ENCODE measurements around the gene COX6B2. TPM values are rescaled to one million over a fixed set of nuclear protein-coding genes. Genes with fewer than 3 reads are reported as not detected.

Gene COX6B2
- polyA plus RNA-seq, 3 donors from 2014 or later: 0.16 TPM; not detected in 2

- Mint-ChIP-seq H3K36me3 (no peaks in the 10 kb centered on the region), H3K4me1 (peaks cover 11 to 12% of the 10 kb centered on the region in 2 donors)
Measured at GRCh38 chr19:55348317-55349034, 6.0 kb downstream of the COX6B2 start.

GRCh38 chr19:55347442-55348009, 7.0 kb downstream of the COX6B2 start:
- peaks cover 2 to 3% of the 10 kb centered on the region in 2 donors for H3K4me1 Mint-ChIP-seq
- peaks cover 2 to 12% (median 4%) of the 10 kb centered on the region in 3 donors for H3K27me3 Mint-ChIP-seq (ENCODE audit: low read depth in 3 of 3)
- H3K9me3 Mint-ChIP-seq: no peaks in the 10 kb centered on the region
- no peak for DNase-seq
- no peaks in the 10 kb centered on the region for H3K36me3 Mint-ChIP-seq
- H3K4me3 Mint-ChIP-seq: no peak overlapping the region
- H3K27ac Mint-ChIP-seq: no peak overlapping the region

More at GRCh38 chr19:55348317-55349034, 6.0 kb downstream of the COX6B2 start:
- Mint-ChIP-seq H3K9me3 (no peaks in the 10 kb centered on the region), H3K4me3 (no peak overlapping the region), H3K27ac (no peak overlapping the region), H3K27me3 (ENCODE audit: low read depth in 3 of 3) (peaks cover 4 to 16% (median 11%) of the 10 kb centered on the region in 3 donors)
- no peak for DNase-seq

GRCh38 chr19:55346725-55347441, 7.6 kb downstream of the COX6B2 start:
- Mint-ChIP-seq H3K4me3 (no peak overlapping the region), H3K27ac (no peak overlapping the region), H3K27me3 (ENCODE audit: low read depth in 3 of 3) (peaks cover 2 to 10% (median 2%) of the 10 kb centered on the region in 3 donors), H3K4me1 (peaks cover 0 to 2% of the 10 kb centered on the region in 2 donors), H3K36me3 (no peaks in the 10 kb centered on the region), H3K9me3 (no peaks in the 10 kb centered on the region)
- no peak for DNase-seq

- Mint-ChIP-seq H3K27ac (no peak overlapping the region), H3K4me1 (peaks cover 6 to 7% of the 10 kb centered on the region in 2 donors), H3K27me3 (ENCODE audit: low read depth in 3 of 3) (peaks cover 0 to 7% (median 2%) of the 10 kb centered on the region in 3 donors), H3K4me3 (no peak overlapping the region), H3K9me3 (no peaks in the 10 kb centered on the region), H3K36me3 (no peaks in the 10 kb centered on the region)
- DNase-seq: no peak
Measured at GRCh38 chr19:55345818-55346724, 8.4 kb downstream of the COX6B2 start.

- Mint-ChIP-seq H3K36me3 (no peaks in the 10 kb centered on the region), H3K27me3 (ENCODE audit: low read depth in 3 of 3) (peaks cover 0 to 7% (median 2%) of the 10 kb centered on the region in 3 donors), H3K4me3 (no peak overlapping the region), H3K27ac (no peak overlapping the region), H3K4me1 (peaks cover 13 to 15% of the 10 kb centered on the region in 2 donors), H3K9me3 (no peaks in the 10 kb centered on the region)
- no peak for DNase-seq
Measured at GRCh38 chr19:55345101-55345817, 9.3 kb downstream of the COX6B2 start.

GRCh38 chr19:55344444-55344843, 10.1 kb downstream of the COX6B2 start:
- no peaks in the 10 kb centered on the region for H3K9me3 Mint-ChIP-seq
- H3K27ac Mint-ChIP-seq: no peak overlapping the region

GRCh38 chr19:55341595-55342531, 12.7 kb downstream of the COX6B2 start:
- Mint-ChIP-seq H3K4me3 (peak overlapping the region; percentile 51 to 72 (median 53)), H3K9me3 (no peaks in the 10 kb centered on the region), H3K4me1 (peaks cover 27 to 34% of the 10 kb centered on the region in 2 donors), H3K27ac (peak overlapping the region in 5 of 6 donors; percentile 66 to 100 (median 86)), H3K27me3 (ENCODE audit: low read depth in 3 of 3) (peaks cover 19 to 29% (median 21%) of the 10 kb centered on the region in 3 donors), H3K36me3 (no peaks in the 10 kb centered on the region)
- DNase-seq: no peak

More at GRCh38 chr19:55344444-55344843, 10.1 kb downstream of the COX6B2 start:
- peaks cover 19 to 24% of the 10 kb centered on the region in 2 donors for H3K4me1 Mint-ChIP-seq
- H3K27me3 Mint-ChIP-seq (ENCODE audit: low read depth in 3 of 3): peaks cover 3 to 10% (median 3%) of the 10 kb centered on the region in 3 donors
- no peak for DNase-seq
- H3K36me3 Mint-ChIP-seq: no peaks in the 10 kb centered on the region
- H3K4me3 Mint-ChIP-seq: no peak overlapping the region

GRCh38 chr19:55341171-55341588, 13.3 kb downstream of the COX6B2 start:
- Mint-ChIP-seq H3K9me3 (no peaks in the 10 kb centered on the region), H3K36me3 (no peaks in the 10 kb centered on the region), H3K4me3 (peak overlapping the region; percentile 82 to 99 (median 88)), H3K27ac (peak overlapping the region in 5 of 6 donors; percentile 93 to 100 (median 96)), H3K4me1 (peaks cover 27 to 34% of the 10 kb centered on the region in 2 donors), H3K27me3 (ENCODE audit: low read depth in 3 of 3) (peaks cover 19 to 29% (median 24%) of the 10 kb centered on the region in 3 donors)
- no peak for DNase-seq

GRCh38 chr19:55340784-55341147, 13.8 kb downstream of the COX6B2 start:
- Mint-ChIP-seq H3K36me3 (no peaks in the 10 kb centered on the region), H3K27ac (peak overlapping the region in 5 of 6 donors; percentile 93 to 100 (median 96)), H3K4me1 (peaks cover 27 to 34% of the 10 kb centered on the region in 2 donors), H3K27me3 (ENCODE audit: low read depth in 3 of 3) (peaks cover 19 to 29% (median 26%) of the 10 kb centered on the region in 3 donors), H3K9me3 (no peaks in the 10 kb centered on the region), H3K4me3 (peak overlapping the region; percentile 82 to 99 (median 88))
- DNase-seq: no peak

GRCh38 chr19:55339889-55340783, 14.4 kb downstream of the COX6B2 start:
- peak overlapping the region; percentile 97 to 100 (median 99) for H3K27ac Mint-ChIP-seq
- no peak for DNase-seq

More at GRCh38 chr19:55339889-55340783, 14.4 kb downstream of the COX6B2 start:
- peaks cover 20 to 29% (median 22%) of the 10 kb centered on the region in 3 donors for H3K27me3 Mint-ChIP-seq (ENCODE audit: low read depth in 3 of 3)
- H3K36me3 Mint-ChIP-seq: no peaks in the 10 kb centered on the region
- peaks cover 27 to 34% of the 10 kb centered on the region in 2 donors for H3K4me1 Mint-ChIP-seq
- no peaks in the 10 kb centered on the region for H3K9me3 Mint-ChIP-seq
- peak overlapping the region; percentile 92 to 99 (median 96) for H3K4me3 Mint-ChIP-seq
